Motor neuron (in vitro differentiated cells): Measurements from ENCODE around the gene XPC. TPM values are rescaled to one million over a fixed set of nuclear protein-coding genes. Genes with fewer than 3 reads are reported as not detected.
A peak's percentile ranks its signal among the peaks of the same experiment; 100 is the strongest.

Experiments
- ATAC-seq, 8 experiments: fragments of 200-7000 bp; cut with Tn5 transposase; replicated peaks in 6 of 8; 2 replicates each; pipeline ENCODE4 v1.8.0; 2021; ENCODE audit warnings: mild to moderate bottlenecking in 8 of 8, moderate library complexity in 8 of 8
- H3K27ac ChIP-seq, 2 donors: fragments of 250-450 bp; sonication (Bioruptor Pico); 2 replicates each; pipeline ENCODE4 v1.9.0; 2021; ENCODE audit warnings: antibody characterized with exemption in 2 of 2, mild to moderate bottlenecking in 2 of 2, moderate library complexity in 1 of 2
- H3K4me1 ChIP-seq, 2 donors: fragments of 250-450 bp; sonication (Bioruptor Pico); replicated peaks in 1 of 2; 2 replicates each; pipeline ENCODE4 v1.6.1; 2021; ENCODE audit warnings: antibody characterized with exemption in 2 of 2, mild to moderate bottlenecking in 2 of 2, moderate library complexity in 1 of 2
- H3K4me3 ChIP-seq, 5 donors: fragments of 250-450 bp; sonication (Bioruptor Pico); 2 replicates each; pipeline ENCODE4 v1.9.0; 2021; ENCODE audit warnings: antibody characterized with exemption in 5 of 5, mild to moderate bottlenecking in 5 of 5, moderate library complexity in 4 of 5
- WGBS, 10 experiments: fragments of 450-650 bp; shearing (Covaris generic); methylation state at CpG; one replicate each; pipeline ENCODE4 v1.0.0; 2022; 5-methylcytosine and 5-hydroxymethylcytosine counted together
- in situ Hi-C, 9 experiments: fragments of 400-800 bp; cut with MboI; loops; one replicate each; pipeline ENCODE4 v1.15.0; 2021; ENCODE audit warnings: low sequenced_read_pairs in 9 of 9, low pct_unique_long_range_greater_than_20kb in 2 of 9; ENCODE audit not compliant: unreplicated experiment in 9 of 9
- total RNA-seq, 8 experiments: library from RNA; unstranded; fragments of 300-600 nt; gene quantifications; 2 replicates each; pipeline versions ENCODE4 v1.2.3 to v1.2.4, GENCODE V29; 2022

The XPC gene
- total RNA-seq, 8 experiments from 2014 or later = 22.3 to 94.0 (median 36.3) TPM

GRCh38 chr3:14202874-14203520 lies 24.6 kb upstream of the XPC start:
- in situ Hi-C loops = loop anchor here in 2 of 9 experiments (5.0 to 10.0 kb wide), 2 partner anchors 262 to 264 kb away; no protein-coding TSS in a partner anchor
- Histone ChIP-seq H3K27ac (no peak overlapping the region), H3K4me1 (peaks cover 5 to 6% of the 10 kb centered on the region in 2 donors), H3K4me3 (no peak overlapping the region)
- WGBS, 10 experiments = 11 to 90% (median 55%) methylated on average over 2 to 8 of the region's 23 CpGs; no CpG with 5 or more reads in 2 of the 10 experiments
- peak in 2 of 8 experiments; percentile 5 to 8 for ATAC-seq

GRCh38 chr3:14201940-14202684 lies 23.7 kb upstream of the XPC start:
- Histone ChIP-seq H3K27ac (no peak overlapping the region), H3K4me3 (no peak overlapping the region), H3K4me1 (peaks cover 5 to 6% of the 10 kb centered on the region in 2 donors)
- in situ Hi-C loops = loop anchor here in 2 of 9 experiments (5.0 to 10.0 kb wide), 2 partner anchors 263 to 265 kb away; no protein-coding TSS in a partner anchor
- ATAC-seq = no peak
- 20 to 93% (median 56%) methylated on average over 1 to 7 of the region's 7 CpGs; no CpG with 5 or more reads in 1 of the 10 experiments for WGBS, 10 experiments

DNA sequence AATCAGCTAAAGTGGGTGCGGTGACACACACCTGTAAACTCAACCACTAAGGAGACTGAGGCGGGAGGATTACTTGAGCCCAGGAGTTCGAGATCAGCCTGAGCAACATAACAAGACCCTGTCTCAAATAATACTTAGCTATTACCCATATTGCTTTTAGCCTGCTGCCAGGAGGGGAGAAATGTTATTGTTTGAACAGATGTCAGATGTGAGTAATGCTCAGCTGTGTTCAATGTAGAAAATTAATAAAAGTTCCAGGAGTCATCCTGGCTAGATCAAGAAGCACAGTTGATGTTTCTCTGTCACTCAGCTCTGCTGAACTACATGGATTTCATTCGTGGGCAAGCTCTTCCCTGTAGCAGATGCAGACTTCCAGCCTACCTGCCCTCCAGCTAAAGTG lies 22.4 kb upstream of the XPC start:
- 29 to 100% (median 93%) methylated on average over 1 to 4 of the region's 4 CpGs for WGBS, 10 experiments
- H3K4me3 ChIP-seq = no peak overlapping the region
- ATAC-seq = no peak
- H3K27ac ChIP-seq = no peak overlapping the region
- H3K4me1 ChIP-seq = peaks cover 5 to 6% of the 10 kb centered on the region in 2 donors
- in situ Hi-C loops = loop anchor here in 2 of 9 experiments (5.0 to 10.0 kb wide), 2 partner anchors 264 to 266 kb away; no protein-coding TSS in a partner anchor

DNA sequence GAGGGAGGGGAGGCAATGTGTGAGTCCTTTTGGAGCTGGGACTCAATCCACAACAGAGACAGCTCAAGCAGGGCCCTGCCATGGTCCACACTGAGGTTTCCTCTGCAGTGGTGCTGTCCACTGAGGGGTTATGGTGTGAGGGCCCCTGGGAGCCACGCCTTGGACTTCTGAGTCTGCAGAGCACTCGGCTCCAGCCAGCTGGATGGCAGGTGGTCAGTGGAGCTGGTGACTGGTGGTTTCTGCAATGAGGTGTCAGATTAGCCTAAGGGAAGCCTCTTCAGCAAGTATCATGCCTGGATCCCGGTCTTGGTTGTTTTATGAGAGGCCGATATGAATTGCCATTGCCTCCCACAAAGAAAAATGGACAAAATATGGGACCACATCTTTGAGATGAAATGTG lies 21.9 kb upstream of the XPC start:
- WGBS, 10 experiments = 78 to 100% (median 96%) methylated on average over 2 to 3 of the region's 4 CpGs; no CpG with 5 or more reads in 6 of the 10 experiments
- ATAC-seq = no peak
- Histone ChIP-seq H3K4me3 (no peak overlapping the region), H3K27ac (no peak overlapping the region), H3K4me1 (peaks cover 5 to 6% of the 10 kb centered on the region in 2 donors)
- in situ Hi-C loops = loop anchor here in 2 of 9 experiments (5.0 to 10.0 kb wide), 2 partner anchors 265 to 267 kb away; no protein-coding TSS in a partner anchor

GRCh38 chr3:14199641-14200040 lies 21.2 kb upstream of the XPC start:
- in situ Hi-C loops = loop anchor here in 2 of 9 experiments (5.0 to 10.0 kb wide), 2 partner anchors 265 to 268 kb away; no protein-coding TSS in a partner anchor
- WGBS, 10 experiments = 89 to 100% (median 100%) methylated on average over 1 to 4 of the region's 4 CpGs; no CpG with 5 or more reads in 6 of the 10 experiments
- Histone ChIP-seq H3K4me3 (no peak overlapping the region), H3K27ac (no peak overlapping the region), H3K4me1 (peaks cover 2 to 5% of the 10 kb centered on the region in 2 donors)
- ATAC-seq = no peak

DNA sequence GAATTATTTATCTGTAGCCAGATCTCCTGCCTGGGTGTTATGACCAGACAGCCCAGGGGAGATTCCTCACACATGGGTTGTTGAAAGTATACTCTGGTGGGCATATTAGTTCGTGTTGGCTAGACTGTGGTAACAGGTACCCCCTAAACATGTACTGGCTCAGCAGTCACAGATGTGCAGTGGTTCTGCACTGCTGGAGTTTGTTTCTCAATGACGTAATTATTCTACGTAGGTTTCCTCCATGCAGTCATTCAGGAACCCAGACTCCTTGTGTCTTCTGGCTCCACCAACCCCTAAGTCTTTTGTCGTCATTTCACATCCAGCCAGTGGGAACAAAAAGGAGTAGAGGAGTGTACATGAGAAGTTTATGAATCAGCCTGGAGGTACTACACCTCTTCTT lies 16.5 kb upstream of the XPC start:
- WGBS, 10 experiments = 80 to 100% (median 94%) methylated on average over 1 to 3 of the region's 4 CpGs; no CpG with 5 or more reads in 5 of the 10 experiments
- H3K27ac ChIP-seq = no peak overlapping the region
- ATAC-seq = no peak
- H3K4me1 ChIP-seq = no peaks in the 10 kb centered on the region
- H3K4me3 ChIP-seq = no peak overlapping the region
- in situ Hi-C loops = no loop called here

DNA sequence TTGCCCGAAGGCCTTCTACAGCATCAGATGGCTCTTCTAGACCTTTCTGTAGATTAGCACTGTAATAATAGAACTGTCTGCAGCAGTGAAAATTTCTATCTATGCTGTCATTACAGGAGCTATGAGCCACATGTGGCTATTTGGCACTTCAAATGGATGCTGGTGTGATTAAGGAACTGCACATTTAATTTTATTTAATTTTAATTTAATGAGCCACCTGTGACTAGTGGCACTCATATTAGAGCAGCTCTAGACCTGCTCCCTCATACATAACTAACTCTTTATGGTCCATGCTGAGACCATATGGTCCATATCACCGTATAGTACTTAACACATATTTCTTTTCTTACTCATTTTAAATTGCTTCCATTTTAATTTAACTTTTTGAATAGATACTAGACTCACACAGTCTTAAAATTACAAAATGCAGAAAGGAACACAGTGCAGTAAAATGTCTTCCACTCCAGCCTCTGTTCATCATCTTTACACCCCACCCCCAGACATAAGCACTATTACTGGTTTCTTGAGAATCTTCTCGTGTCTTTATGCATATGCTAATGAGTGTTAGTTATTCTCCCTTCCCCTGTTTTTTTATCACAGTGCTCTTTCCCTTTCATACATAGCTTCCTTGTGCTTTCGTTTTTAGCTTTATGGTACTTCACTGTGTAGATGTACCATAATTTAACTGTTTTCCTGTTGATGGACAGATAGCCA lies 9.8 kb upstream of the XPC start:
- Histone ChIP-seq H3K4me1 (no peaks in the 10 kb centered on the region), H3K27ac (no peak overlapping the region), H3K4me3 (no peak overlapping the region)
- peak in 3 of 8 experiments; percentile 83 to 88 (median 87) for ATAC-seq
- whole genome bisulfite sequencing, 10 experiments = 25 to 100% (median 63%) methylated on average over 1 to 4 of the region's 4 CpGs
- in situ Hi-C loops = no loop called here

- WGBS, 10 experiments = 39 to 100% (median 81%) methylated on average over 4 to 5 of the region's 5 CpGs; no CpG with 5 or more reads in 2 of the 10 experiments
- peak; percentile 40 to 84 (median 76) for ATAC-seq
- in situ Hi-C loops = no loop called here
- Histone ChIP-seq H3K4me3 (no peak overlapping the region), H3K27ac (no peak overlapping the region), H3K4me1 (no peaks in the 10 kb centered on the region)
Observed at GRCh38 chr3:14186854-14187458, 8.6 kb upstream of the XPC start.

- whole genome bisulfite sequencing, 10 experiments = 40 to 100% (median 70%) methylated on average over 1 to 2 of the region's 2 CpGs; no CpG with 5 or more reads in 2 of the 10 experiments
- H3K4me1 ChIP-seq = peaks cover 2 to 8% of the 10 kb centered on the region in 2 donors
- in situ Hi-C loops = no loop called here
- no peak for ATAC-seq
- no peak overlapping the region for H3K27ac ChIP-seq
- H3K4me3 ChIP-seq = no peak overlapping the region
Observed at GRCh38 chr3:14183015-14183577, 4.7 kb upstream of the XPC start.

DNA sequence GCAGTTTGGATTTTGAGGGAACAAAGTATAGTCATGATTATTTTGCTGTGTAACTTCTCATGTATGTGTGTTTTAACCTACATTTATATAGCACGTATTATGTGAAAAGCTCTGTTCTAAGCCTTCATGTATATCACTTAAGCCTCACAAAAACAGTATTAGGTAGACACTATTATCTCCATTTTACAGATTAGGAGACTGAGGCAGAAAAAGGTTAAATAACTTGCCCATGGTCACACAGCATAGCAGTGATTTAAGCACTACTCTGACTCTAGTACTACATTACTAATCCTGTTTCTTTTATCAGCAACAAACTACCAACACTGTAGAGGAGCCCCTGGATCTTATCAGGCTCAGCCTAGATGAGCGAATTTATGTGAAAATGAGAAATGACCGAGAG lies 2.9 kb upstream of the XPC start:
- 80 to 100% (median 96%) methylated on average over 1 to 3 of the region's 3 CpGs; no CpG with 5 or more reads in 1 of the 10 experiments for WGBS, 10 experiments

GRCh38 chr3:14179795-14180194 lies 1.4 kb upstream of the XPC start:
- Histone ChIP-seq H3K4me3 (peak overlapping the region; percentile 57 to 79 (median 70)), H3K27ac (no peak overlapping the region), H3K4me1 (peaks cover 9 to 18% of the 10 kb centered on the region in 2 donors)
- in situ Hi-C loops = no loop called here
- ATAC-seq = no peak
- WGBS, 10 experiments = 50 to 100% (median 93%) methylated on average over 1 of the region's 1 CpG; no CpG with 5 or more reads in 4 of the 10 experiments

More for the DNA sequence above, 2.9 kb upstream of the XPC start:
- Histone ChIP-seq H3K27ac (no peak overlapping the region), H3K4me1 (peaks cover 9 to 18% of the 10 kb centered on the region in 2 donors), H3K4me3 (no peak overlapping the region)
- in situ Hi-C loops = no loop called here
- ATAC-seq = no peak

- WGBS, 10 experiments = 0 to 7% (median 4%) methylated on average over 1 to 3 of the region's 3 CpGs; no CpG with 5 or more reads in 1 of the 10 experiments
- Histone ChIP-seq H3K27ac (peak overlapping the region; percentile 78 to 87), H3K4me1 (peaks cover 9 to 20% of the 10 kb centered on the region in 2 donors), H3K4me3 (peak overlapping the region; percentile 57 to 79 (median 70))
- no peak for ATAC-seq
- in situ Hi-C loops = no loop called here
Observed at GRCh38 chr3:14179114-14179465, 689 bp upstream of the XPC start.
